IMR-90 (cell line): ENCODE measurements around the gene ZNF335. TPM values are rescaled to one million over a fixed set of nuclear protein-coding genes. Genes with fewer than 3 reads are reported as not detected.

Experiments
- ATAC-seq: fragments of 200-7000 bp; cut with Tn5 transposase; 2 replicates; pipeline ENCODE4 v1.9.1; 2020; ENCODE audit warnings: low read depth, mild to moderate bottlenecking, moderate library complexity
- BruUV-seq: library from RNA; stranded (reverse); fragments of 400-500 nt; replicated peaks from 2 replicates; lab custom pipeline; 2021; lab: Mats Ljungman, UMichigan
- CTCF ChIA-PET: fragments of 300-600 bp; formaldehyde crosslinking; extraction: SDS; loops from one replicate; lab custom pipeline; 2021; ENCODE audit warnings: antibody characterized with exemption; lab: Yijun Ruan, JAX
- POLR2A ChIA-PET: fragments of 300-600 bp; sonication (Branson Sonifier 250); formaldehyde crosslinking; loops from one replicate; lab custom pipeline; 2022; ENCODE audit warnings: antibody characterized with exemption; ENCODE audit not compliant: unreplicated experiment; lab: Charles Lee
- DNase-seq: peaks from one replicate; pipeline ENCODE4 v3.0.0; 2013
- H2AFZ ChIP-seq: replicated peaks from 2 replicates; pipeline ENCODE3; 2013; ENCODE audit warnings: low read length, mild to moderate bottlenecking; ENCODE audit not compliant: poor library complexity
- H2AK5ac ChIP-seq: 2 replicates; pipeline ENCODE4 v1.6.1; 2013; ENCODE audit warnings: low read depth, low read length, inconsistent platforms
- H2AK9ac ChIP-seq: replicated peaks from 2 replicates; pipeline ENCODE3; 2013; ENCODE audit warnings: mild to moderate bottlenecking, low read depth, low read length, moderate library complexity; ENCODE audit not compliant: poor library complexity
- H2BK120ac ChIP-seq: 2 replicates; pipeline ENCODE4 v1.6.1; 2013; ENCODE audit warnings: low read depth, low read length, inconsistent platforms
- H2BK15ac ChIP-seq: 3 replicates; pipeline ENCODE4 v1.6.1; 2013; ENCODE audit warnings: low read depth, low read length, inconsistent platforms
- H2BK20ac ChIP-seq: 2 replicates; pipeline ENCODE4 v1.6.1; 2013; ENCODE audit warnings: low read depth, mild to moderate bottlenecking, inconsistent platforms, low read length, moderate library complexity
- H2BK5ac ChIP-seq: 2 replicates; pipeline ENCODE4 v1.6.1; 2013; ENCODE audit warnings: mild to moderate bottlenecking, low read depth, low read length, inconsistent platforms; ENCODE audit not compliant: poor library complexity, severe bottlenecking
- H3K14ac ChIP-seq: replicated peaks from 2 replicates; pipeline ENCODE4 v1.6.1; 2013; ENCODE audit warnings: low read depth, low read length, inconsistent platforms
- H3K18ac ChIP-seq: 2 replicates; pipeline ENCODE4 v1.6.1; 2013; ENCODE audit warnings: low read depth, low read length, control low read depth
- H3K23ac ChIP-seq: 2 replicates; pipeline ENCODE4 v1.6.1; 2013; ENCODE audit warnings: low read depth, low read length, inconsistent platforms
- H3K27ac ChIP-seq: 2 replicates; pipeline ENCODE4 v1.5.1; 2013; ENCODE audit warnings: mild to moderate bottlenecking, control low read depth, low read length; ENCODE audit not compliant: insufficient read depth
- H3K27me3 ChIP-seq: 2 replicates; pipeline ENCODE4 v1.6.1; 2013; ENCODE audit warnings: low read length; ENCODE audit not compliant: control insufficient read depth, insufficient read depth
- H3K36me3 ChIP-seq: 2 replicates; pipeline ENCODE4 v1.6.1; 2013; ENCODE audit warnings: low read length, mixed read lengths; ENCODE audit not compliant: control insufficient read depth, insufficient read depth
- H3K4ac ChIP-seq: 2 replicates; pipeline ENCODE4 v1.6.1; 2013; ENCODE audit warnings: low read depth, low read length, inconsistent platforms
- H3K4me1 ChIP-seq: 2 replicates; pipeline ENCODE4 v1.6.1; 2013; ENCODE audit warnings: low read length, mixed read lengths; ENCODE audit not compliant: control insufficient read depth, insufficient read depth
- H3K4me2 ChIP-seq: 2 replicates; pipeline ENCODE4 v1.6.1; 2013; ENCODE audit warnings: low read depth, mild to moderate bottlenecking, control low read depth, low read length, moderate library complexity
- H3K4me3 ChIP-seq: 2 replicates; pipeline ENCODE4 v1.5.1; 2013; ENCODE audit warnings: low read depth, mild to moderate bottlenecking, control low read depth, low read length, moderate library complexity; ENCODE audit not compliant: insufficient read depth
- H3K56ac ChIP-seq: 2 replicates; pipeline ENCODE4 v1.6.1; 2013; ENCODE audit warnings: low read length, inconsistent platforms; ENCODE audit not compliant: insufficient read depth; ENCODE audit errors: extremely low read depth
- H3K79me1 ChIP-seq, 2 experiments: 2 replicates each; pipeline ENCODE4 v1.6.1; 2013; ENCODE audit warnings: low read length in 2 of 2, inconsistent platforms in 1 of 2, low read depth in 1 of 2
- H3K9ac ChIP-seq: 2 replicates; pipeline ENCODE4 v1.6.1; 2013; ENCODE audit warnings: low read depth, low read length, control low read depth
- H3K9me1 ChIP-seq: 2 replicates; pipeline ENCODE4 v1.6.1; 2013; ENCODE audit warnings: low read length, inconsistent platforms; ENCODE audit not compliant: insufficient read depth
- H3K9me3 ChIP-seq: 2 replicates; pipeline ENCODE4 v1.6.1; 2013; ENCODE audit warnings: low read length; ENCODE audit not compliant: control insufficient read depth, insufficient read depth
- H4K20me1 ChIP-seq: 2 replicates; pipeline ENCODE4 v1.6.1; 2013; ENCODE audit warnings: low read length, inconsistent platforms; ENCODE audit not compliant: insufficient read depth
- H4K5ac ChIP-seq: 2 replicates; pipeline ENCODE4 v1.6.1; 2013; ENCODE audit warnings: mild to moderate bottlenecking, low read depth, low read length, control low read depth
- H4K8ac ChIP-seq, 2 experiments: 2 replicates each; pipeline ENCODE4 v1.6.1; 2013; ENCODE audit warnings: low read depth in 2 of 2, low read length in 2 of 2, control low read depth in 1 of 2, inconsistent platforms in 1 of 2
- H4K91ac ChIP-seq: 2 replicates; pipeline ENCODE4 v1.6.1; 2013; ENCODE audit warnings: low read depth, low read length, inconsistent platforms; ENCODE audit not compliant: insufficient read depth
- CHD1 ChIP-seq: IDR thresholded peaks from 2 replicates; pipeline ENCODE4 v1.6.1; 2012; ENCODE audit warnings: low read depth, low read length, improper control_type of control experiment
- FOS ChIP-seq: fragments of 150-350 bp; IDR thresholded peaks from 2 replicates; pipeline ENCODE4 v1.6.1; 2016; ENCODE audit warnings: low read depth, low read length
- MAFK ChIP-seq: IDR thresholded peaks from 2 replicates; pipeline ENCODE4 v1.6.1; 2012; ENCODE audit warnings: low read depth, low read length, improper control_type of control experiment
- MXI1 ChIP-seq: IDR thresholded peaks from 2 replicates; pipeline ENCODE4 v1.6.1; 2012; ENCODE audit warnings: low read depth, mild to moderate bottlenecking, low read length, moderate library complexity, borderline replicate concordance
- NFE2L2 ChIP-seq: fragments of 150-350 bp; IDR thresholded peaks from 2 replicates; pipeline ENCODE4 v1.6.1; 2016; ENCODE audit warnings: low read depth, mild to moderate bottlenecking, low read length
- POLR2A ChIP-seq: IDR thresholded peaks from 2 replicates; pipeline ENCODE4 v1.6.1; 2012; ENCODE audit warnings: mild to moderate bottlenecking, low read depth, low read length
- RCOR1 ChIP-seq: IDR thresholded peaks from 2 replicates; pipeline ENCODE4 v1.6.1; 2012; ENCODE audit warnings: mild to moderate bottlenecking, low read length, improper control_type of control experiment; ENCODE audit not compliant: insufficient replicate concordance
- SMC3 ChIP-seq: fragments of 150-350 bp; IDR thresholded peaks from 2 replicates; pipeline ENCODE4 v1.6.1; 2016; ENCODE audit warnings: low read depth, mild to moderate bottlenecking, antibody characterized with exemption, low read length, moderate library complexity
- WGBS, 2 experiments: methylation state at CpG; one replicate each; pipeline versions ENCODE4 v1.1.5 to v1.1.7; 2013; ENCODE audit warnings: missing lambda C conversion rate in 2 of 2; ENCODE audit not compliant: insufficient read length in 1 of 2; ENCODE audit errors: extremely low coverage in 2 of 2; 5-methylcytosine and 5-hydroxymethylcytosine counted together
- dilution Hi-C: fragments of 300-500 bp; cut with HindIII; formaldehyde crosslinking; loops from one replicate; pipeline ENCODE4 v1.14.3; 2018; ENCODE audit warnings: low sequenced_read_pairs; ENCODE audit not compliant: unreplicated experiment
- in situ Hi-C: fragments of 300-500 bp; cut with MboI; formaldehyde crosslinking; loops from 3 replicates; pipeline ENCODE4 v1.14.3; 2019; ENCODE audit warnings: low sequenced_read_pairs, inconsistent platforms, mixed read lengths
- intact Hi-C: fragments of 100-400 bp; cut with micrococcal nuclease; formaldehyde crosslinking; loops from 2 replicates; pipeline ENCODE4 v1.10.0; 2022
- polyA plus RNA-seq, 3 experiments: library from polyadenylated mRNA; depleted of rRNA; stranded (reverse); fragments of >200 nt; gene quantifications; 2 replicates each; pipeline ENCODE4 v1.2.3, GENCODE V29; 2012; ENCODE audit warnings: low replicate concordance in 1 of 3
- total RNA-seq: library from RNA; depleted of rRNA; stranded (reverse); fragments of >200 nt; gene quantifications from 2 replicates; pipeline ENCODE4 v1.2.3, GENCODE V29; 2012

ZNF335 gene
- total and polyA plus RNA-seq, 2 of the 4 experiments (the other 2 are of a cell fraction) = 11.8 to 17.8 TPM

DNA sequence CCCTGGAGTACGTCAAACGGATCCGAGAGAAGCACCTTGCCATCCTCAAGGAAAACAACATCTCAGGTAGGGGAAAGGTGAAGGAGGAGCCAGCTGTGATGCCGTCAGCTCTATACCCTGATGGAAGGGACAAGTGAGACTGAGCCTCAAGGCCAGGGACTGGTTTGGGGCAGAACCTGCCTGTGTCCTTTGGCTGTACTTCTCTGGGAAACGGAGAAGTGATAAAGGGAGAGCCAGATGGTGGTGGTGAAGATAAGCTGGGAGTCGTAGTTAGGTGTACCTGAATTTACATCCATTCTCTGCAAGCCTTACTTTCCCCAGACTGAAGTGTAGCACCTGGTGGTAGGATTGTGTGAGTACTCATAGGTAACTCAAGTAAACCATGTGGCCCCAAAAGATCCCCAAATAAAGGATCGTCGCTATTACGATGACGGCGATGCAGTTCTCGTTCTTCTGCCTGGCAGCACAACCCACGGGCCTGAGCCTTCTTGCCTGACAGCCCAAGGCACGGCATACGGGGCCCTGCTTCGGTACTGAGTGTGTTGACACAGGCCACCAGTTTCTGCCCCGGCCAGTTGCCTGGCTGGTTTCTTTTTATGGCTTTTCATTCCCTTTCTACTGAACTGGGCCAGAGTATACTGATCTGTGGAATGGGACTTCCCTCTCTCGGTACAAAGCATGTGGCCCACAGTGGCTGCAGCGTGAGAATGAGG, 26.9 kb downstream of the ZNF335 start:
- ChIA-PET CTCF (interaction anchor here (1.2 kb wide), 1 partner anchor 8 kb away, joined by 3 read pairs; no protein-coding TSS in a partner anchor), POLR2A (no interaction called here)
- Histone ChIP-seq H4K20me1 (peaks cover 7% of the 10 kb centered on the region; the same call in 1 of the 2 replicates), H2AK9ac (no peak overlapping the region), H3K4me3 (no peak overlapping the region), H3K36me3 (peaks cover 85% of the 10 kb centered on the region), H3K9me3 (no peaks in the 10 kb centered on the region), H3K4me1 (no peaks in the 10 kb centered on the region), H2BK5ac (no peak overlapping the region), H3K23ac (no peak overlapping the region), H3K79me1 (no peaks in the 10 kb centered on the region; a peak in 1 of 4 replicates), H3K27ac (no peak overlapping the region), H3K14ac (no peak overlapping the region), H3K4me2 (no peak overlapping the region), H2BK15ac (no peak overlapping the region), H4K91ac (no peak overlapping the region), H2BK20ac (no peak overlapping the region), H4K8ac (no peak overlapping the region), H2AFZ (no peak overlapping the region), H3K9ac (no peak overlapping the region), H4K5ac (no peak overlapping the region), H3K4ac (no peak overlapping the region), H2AK5ac (no peak overlapping the region), H3K27me3 (no peaks in the 10 kb centered on the region), H3K9me1 (0 out of 2 replicates have a peak, but pooled peaks cover 3% of the 10 kb centered on the region), H3K56ac (no peak overlapping the region), H2BK120ac (no peak overlapping the region), H3K18ac (no peak overlapping the region)
- dilution Hi-C loops (no loop called here), in situ Hi-C loops (no loop called here), intact Hi-C loops (no loop called here)
- DNase-seq (no peak), ATAC-seq (no peak)
- WGBS, 2 experiments = 96% methylated on average over 4 of the region's 19 CpGs; no CpG with 5 or more reads in 1 of the 2 experiments
- BruUV-seq = no TSS peak
- TF ChIP-seq POLR2A (no peak), FOS (no peak), MAFK (no peak), CHD1 (no peak), SMC3 (no peak), NFE2L2 (no peak), MXI1 (no peak), RCOR1 (no peak)
